ENCODE measurements around the gene DMAC1.

DMAC1 gene

DNA sequence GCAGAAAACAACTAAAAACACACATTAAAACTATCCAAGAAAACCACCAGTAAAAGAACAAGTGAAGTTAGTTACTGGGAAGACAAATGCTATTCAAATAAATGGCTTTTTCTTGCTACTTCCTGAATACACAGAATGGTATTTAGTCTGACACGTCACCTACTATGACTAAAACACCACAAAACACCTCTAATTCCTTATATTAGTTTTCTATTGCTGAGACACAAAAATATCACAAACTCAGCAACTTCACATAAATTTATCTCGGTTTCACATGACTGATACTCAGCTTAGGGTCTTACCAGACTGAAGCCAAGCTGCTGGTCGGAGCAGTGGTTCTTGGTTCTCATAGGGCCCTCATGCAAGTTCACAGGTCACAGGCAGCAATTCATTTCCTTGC lies 5.4 kb downstream of the DMAC1 start:
- H3K4me3 ChIP-seq (ENCODE audit: low read length): no peak overlapping the region
- no peak for TF ChIP-seq ZNF274 (IDR thresholded peaks at IDR 0.05; ENCODE audit: low read depth, low read length)

DNA sequence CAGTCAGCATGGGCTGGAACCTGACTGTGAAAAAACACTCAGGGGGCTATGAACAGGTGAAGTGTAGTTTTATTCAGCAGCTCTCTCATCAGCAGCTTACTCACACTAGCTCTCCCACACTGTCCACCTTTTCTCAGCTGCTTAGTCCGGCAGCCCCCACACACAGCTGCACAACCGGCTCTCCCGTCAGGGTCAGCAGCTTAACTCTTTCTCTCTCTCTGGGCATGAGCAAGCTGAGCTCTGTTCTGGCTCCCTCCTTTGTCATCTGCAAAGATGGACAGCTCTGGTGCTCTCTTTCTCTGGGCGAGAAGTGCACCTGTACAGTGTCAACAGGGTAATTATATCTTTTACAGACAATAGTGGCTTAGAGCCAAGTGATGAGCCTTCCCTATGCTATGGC lies 8.2 kb downstream of the DMAC1 start:
- H3K4me3 ChIP-seq (ENCODE audit: low read length): no peak overlapping the region

DNA sequence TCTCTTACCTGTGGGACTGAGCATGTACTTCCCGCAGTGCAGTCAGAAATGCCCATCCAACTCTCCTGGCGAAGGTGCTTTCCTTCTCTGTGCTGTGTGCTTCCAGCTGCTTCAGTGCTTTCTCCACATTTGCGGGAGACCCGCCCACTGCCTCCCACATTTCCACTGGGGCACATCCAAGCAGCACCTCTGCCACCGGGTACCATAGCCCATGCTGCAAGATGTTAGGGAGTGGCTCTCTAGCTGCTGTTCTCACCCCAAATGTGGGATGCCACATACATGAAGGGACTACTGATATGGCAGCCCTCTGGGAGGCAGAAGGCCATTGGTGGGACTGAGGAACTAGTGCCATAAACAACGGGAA lies 8.8 kb downstream of the DMAC1 start:
- no peak overlapping the region for H3K4me3 ChIP-seq (ENCODE audit: low read length)
- TF ChIP-seq ZNF274 (IDR thresholded peaks at IDR 0.05; ENCODE audit: low read depth, low read length): no peak

More for the DNA sequence above, 8.2 kb downstream of the DMAC1 start:
- TF ChIP-seq ZNF274 (IDR thresholded peaks at IDR 0.05; ENCODE audit: low read depth, low read length): no peak

DNA sequence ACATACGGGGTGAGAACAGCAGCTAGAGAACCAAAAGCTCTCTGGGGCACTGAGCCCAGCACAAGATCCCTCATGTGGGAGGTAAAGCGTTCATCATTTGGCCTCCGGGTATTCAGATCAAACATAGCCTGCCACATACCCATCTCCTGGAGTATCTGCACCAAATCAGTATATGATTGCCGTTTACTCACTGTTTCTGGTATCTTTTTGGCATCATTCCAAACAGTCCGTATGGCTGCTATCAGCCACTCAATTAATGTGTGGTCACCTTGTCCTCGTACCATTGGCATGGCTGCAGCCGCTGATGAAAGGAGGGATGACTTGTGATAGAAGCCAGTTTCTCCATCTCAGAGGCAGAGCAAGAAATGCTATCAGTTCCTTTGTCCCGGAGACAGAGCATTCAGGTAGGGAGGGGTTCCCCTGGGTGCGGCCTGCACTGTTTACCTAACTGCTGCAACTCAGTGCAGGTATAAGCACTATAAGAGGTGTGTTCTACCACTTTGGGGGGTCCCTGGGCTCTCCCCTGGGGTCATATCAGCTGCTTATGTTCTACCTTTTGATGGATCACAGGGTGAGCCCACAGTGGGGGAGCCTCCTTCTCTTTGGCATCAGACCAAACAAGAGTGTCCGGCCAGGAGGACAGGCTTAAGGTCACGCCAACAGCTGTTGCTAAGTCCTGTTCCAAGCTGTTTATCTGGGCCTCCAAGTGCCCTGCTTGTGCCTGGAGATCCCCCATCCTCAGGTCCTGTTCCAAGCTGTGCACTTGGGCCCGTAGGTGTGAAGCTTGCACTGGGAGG lies 9.4 kb downstream of the DMAC1 start:
- no peak for TF ChIP-seq ZNF274 (IDR thresholded peaks at IDR 0.05; ENCODE audit: low read depth, low read length)

DNA sequence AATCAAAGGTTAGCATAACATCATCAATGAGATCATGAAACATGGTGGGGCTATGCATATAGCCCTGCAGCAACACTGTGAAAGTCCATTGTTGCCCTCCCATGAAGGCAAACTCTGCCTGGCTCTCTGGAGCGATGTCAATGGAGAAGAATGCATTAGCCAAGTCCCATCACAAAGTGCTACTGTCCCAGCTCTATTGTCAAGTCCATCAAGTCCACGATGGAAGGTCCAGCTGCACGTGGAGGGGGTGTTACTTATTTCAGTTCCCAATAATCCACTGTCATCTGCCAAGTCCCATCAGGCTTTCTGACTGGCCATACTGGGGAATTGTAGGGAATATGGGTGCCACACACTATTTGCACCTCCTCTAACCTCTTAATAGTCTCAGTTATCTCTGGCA lies 10.8 kb downstream of the DMAC1 start:
- no peak overlapping the region for H3K4me3 ChIP-seq (ENCODE audit: low read length)
- no peak for TF ChIP-seq ZNF274 (IDR thresholded peaks at IDR 0.05; ENCODE audit: low read depth, low read length)

More for the DNA sequence above, 9.4 kb downstream of the DMAC1 start:
- no peak overlapping the region for H3K4me3 ChIP-seq (ENCODE audit: low read length)

DNA sequence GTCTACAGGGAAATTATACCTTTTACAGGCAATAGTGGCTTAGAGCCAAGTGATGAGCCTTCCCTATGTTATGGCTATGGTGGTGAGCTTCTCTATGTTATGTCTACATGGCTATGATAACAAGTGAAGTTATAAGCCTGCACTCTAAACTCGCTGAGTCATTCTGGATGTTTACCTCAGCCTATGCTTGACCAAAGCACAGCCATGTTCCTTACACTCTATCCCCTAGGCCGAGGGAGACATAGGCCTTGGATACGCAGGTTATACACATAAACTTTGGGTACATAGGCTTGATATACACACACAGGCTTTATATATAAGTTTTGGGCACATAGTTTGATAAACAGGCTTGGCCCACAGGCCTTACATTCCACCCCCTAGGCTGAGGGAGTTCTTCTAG lies 13.8 kb downstream of the DMAC1 start:
- H3K4me3 ChIP-seq (ENCODE audit: low read length): no peak overlapping the region
- no peak for TF ChIP-seq ZNF274 (IDR thresholded peaks at IDR 0.05; ENCODE audit: low read depth, low read length)

DNA sequence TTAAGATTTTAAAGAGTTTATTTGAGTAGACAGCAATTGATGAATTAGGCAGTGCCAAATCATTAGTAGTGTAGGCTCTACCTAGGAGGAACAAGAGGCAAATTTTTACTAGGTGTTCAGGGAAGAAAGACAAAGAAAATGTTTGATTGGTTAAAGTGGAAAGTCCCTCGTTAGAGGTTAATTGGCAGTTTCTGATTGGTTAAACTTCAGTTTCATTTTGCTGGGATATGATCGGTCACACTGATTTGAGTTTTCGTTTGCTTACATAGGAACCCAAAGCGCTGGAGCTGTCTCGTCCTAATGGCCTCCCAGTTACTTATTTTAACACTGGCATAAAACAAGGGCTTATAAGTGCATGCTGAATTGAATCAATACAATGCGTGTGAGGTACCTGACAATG lies 15.1 kb downstream of the DMAC1 start:
- TF ChIP-seq ZNF274 (IDR thresholded peaks at IDR 0.05; ENCODE audit: low read depth, low read length): no peak
- no peak overlapping the region for H3K4me3 ChIP-seq (ENCODE audit: low read length)

DNA sequence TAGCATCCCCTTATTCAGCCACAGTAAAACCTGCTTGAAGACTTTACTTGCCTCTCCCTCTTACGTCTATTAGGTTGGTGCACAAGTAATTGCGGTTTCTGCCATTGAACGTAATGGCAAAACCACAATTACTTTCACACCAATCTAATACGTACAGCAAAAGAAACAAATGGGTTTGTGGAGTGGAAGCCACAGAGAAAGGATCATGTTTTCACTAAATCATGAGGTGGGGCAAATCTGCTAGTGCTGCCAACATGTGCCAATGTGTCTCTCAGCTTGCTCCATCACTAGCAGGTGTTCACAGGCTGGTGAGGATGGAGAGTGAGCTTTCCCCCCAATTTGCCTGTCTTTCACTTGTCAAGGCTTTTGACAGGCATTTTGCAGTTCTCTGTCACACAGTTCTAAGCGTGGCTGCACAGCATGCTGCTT lies 15.9 kb downstream of the DMAC1 start:
- H3K4me3 ChIP-seq (ENCODE audit: low read length): no peak overlapping the region
- no peak for TF ChIP-seq ZNF274 (IDR thresholded peaks at IDR 0.05; ENCODE audit: low read depth, low read length)

DNA sequence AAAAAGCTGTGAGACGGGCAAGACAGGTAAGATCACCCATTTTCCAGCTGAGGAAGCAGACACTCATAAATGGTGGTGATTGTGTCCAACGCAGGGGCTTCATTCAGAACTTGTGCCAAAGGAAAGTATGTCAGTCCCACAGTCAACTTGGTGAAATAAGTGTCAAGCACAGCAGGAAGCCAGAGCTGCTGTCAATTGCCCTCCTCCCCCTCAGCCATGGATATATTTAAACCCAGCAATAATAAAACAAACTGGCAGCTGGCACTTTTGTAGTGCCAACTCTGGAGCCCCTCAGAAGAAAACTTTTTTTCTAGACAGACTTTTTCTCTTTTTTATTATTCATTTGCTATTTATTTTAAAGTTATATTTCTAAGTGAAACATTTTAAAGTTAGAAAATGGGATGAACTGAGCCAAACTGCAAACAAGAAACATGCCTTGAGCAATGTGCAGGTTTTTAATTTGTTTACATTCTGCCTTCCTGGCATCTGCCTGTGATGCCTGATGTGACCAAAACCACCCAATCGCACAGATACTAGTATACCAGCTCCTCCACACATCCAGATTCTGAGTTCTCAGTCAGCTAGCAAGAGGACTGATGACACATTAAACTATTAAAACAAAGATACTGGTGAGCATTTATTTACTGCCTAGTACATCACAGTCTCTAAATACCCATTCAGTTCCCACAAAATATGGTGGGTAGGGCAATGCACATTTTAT lies 17.0 kb downstream of the DMAC1 start:
- no peak for TF ChIP-seq ZNF274 (IDR thresholded peaks at IDR 0.05; ENCODE audit: low read depth, low read length)
- no peak overlapping the region for H3K4me3 ChIP-seq (ENCODE audit: low read length)

DNA sequence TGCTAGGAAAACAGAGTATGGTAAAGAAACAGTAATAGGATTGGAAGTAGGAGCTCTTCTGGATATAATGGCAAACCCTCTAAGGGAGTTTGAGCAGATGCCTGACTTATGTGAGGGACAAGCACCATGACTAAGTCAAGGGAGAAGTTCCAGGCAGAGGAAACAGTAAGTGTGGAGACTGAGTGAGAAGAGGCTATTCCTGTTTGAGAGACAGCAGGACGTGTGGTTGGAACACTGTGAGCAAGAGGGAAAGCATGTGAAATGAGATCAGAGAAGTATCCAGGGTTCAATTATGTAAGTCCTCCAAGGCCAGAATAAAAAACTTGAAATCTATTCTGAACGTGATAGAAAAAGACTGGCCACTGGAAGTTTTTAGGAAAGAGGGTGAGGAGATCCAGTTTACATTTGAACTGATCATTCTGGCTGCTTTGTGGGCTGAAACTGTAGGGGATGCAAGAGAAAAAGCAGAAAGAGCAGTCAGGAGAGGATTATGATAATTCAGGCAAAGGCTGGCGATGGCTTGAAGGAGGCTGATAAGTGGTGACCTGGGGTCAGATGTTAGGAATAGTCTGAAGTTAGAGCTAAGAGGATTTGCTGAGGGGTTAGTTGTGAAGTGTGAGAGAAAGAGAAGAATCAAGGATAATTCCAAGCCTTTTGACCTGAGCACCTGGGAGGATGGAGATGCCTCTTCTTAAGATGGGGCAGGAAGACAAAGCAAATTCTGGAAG lies 19.2 kb downstream of the DMAC1 start:
- TF ChIP-seq ZNF274 (IDR thresholded peaks at IDR 0.05; ENCODE audit: low read depth, low read length): no peak

DNA sequence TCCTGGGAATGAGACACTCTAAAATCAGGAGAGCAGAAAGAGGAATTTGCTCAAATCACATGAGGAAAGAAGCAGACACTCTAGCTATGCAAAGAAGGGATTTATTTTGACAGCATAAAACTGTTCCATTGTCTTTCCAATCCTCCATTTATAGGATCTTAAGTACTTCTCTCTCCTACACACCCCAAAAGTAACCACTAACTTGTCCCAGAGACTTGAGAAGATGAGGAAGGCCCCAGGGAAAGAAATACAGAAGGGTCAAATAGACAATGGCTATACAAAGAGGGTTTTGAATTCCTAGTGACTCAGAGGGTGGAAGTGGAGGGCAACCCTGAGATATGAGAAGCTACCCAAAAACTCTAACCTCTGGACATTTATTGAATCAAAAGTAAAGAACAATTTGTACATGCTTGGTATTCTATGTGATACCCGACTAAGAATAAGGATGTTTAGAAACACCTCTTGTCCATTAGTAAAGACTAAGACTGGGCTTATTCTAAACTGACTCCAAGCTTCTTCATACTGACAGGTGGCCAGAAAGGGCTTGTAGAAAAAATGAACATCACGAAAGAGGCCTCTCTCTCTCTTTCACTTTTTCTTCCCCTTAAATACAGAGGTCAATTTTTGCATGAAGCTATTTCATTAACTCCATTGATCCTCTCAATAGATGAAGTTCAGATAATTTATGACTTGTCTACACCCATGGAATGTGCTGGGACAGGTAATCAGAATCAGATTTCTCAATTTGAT lies 20.6 kb downstream of the DMAC1 start:
- no peak overlapping the region for H3K4me3 ChIP-seq (ENCODE audit: low read length)
- no peak for TF ChIP-seq ZNF274 (IDR thresholded peaks at IDR 0.05; ENCODE audit: low read depth, low read length)

More for the DNA sequence above, 19.2 kb downstream of the DMAC1 start:
- H3K4me3 ChIP-seq (ENCODE audit: low read length): no peak overlapping the region

DNA sequence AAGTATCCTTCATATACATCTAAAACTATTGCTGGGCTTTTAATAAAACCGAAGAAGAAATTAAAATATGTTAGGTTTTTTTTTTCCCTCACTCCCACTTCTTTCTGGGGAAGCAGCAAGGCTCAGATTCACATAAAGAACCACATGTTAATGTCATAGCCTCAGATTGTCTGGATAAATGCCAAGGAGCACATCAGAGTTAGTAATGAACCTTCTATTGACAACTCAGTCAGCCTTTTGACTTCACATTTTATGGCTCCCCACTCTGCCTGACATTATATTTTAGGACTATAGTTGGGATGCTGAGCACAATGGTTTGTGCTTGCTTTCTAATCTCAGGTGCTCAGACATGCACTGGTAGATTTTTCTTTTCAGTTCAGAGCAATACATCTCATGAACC lies 21.8 kb downstream of the DMAC1 start:
- no peak overlapping the region for H3K4me3 ChIP-seq (ENCODE audit: low read length)
- TF ChIP-seq ZNF274 (IDR thresholded peaks at IDR 0.05; ENCODE audit: low read depth, low read length): no peak

DNA sequence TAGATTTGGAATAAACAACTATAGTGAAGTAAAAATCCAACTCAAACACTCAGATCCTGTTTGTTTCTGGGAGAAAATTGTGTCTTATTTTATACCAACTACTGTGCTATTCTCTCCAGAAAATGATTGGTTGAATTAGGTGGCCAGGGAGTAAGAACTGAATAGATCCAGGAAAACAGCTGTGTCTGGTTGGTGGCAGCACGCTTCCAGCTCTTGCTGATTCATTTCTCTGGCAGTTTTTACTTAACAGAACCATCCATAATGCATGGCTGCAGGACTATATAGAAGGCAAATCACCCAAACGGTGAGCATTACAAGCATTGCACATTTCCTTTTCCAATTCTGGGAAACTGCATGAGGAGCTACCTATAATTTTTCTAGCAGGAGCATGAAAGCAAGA lies 29.5 kb downstream of the DMAC1 start:
- no peak overlapping the region for H3K4me3 ChIP-seq (ENCODE audit: low read length)
- no peak for TF ChIP-seq ZNF274 (IDR thresholded peaks at IDR 0.05; ENCODE audit: low read depth, low read length)

DNA sequence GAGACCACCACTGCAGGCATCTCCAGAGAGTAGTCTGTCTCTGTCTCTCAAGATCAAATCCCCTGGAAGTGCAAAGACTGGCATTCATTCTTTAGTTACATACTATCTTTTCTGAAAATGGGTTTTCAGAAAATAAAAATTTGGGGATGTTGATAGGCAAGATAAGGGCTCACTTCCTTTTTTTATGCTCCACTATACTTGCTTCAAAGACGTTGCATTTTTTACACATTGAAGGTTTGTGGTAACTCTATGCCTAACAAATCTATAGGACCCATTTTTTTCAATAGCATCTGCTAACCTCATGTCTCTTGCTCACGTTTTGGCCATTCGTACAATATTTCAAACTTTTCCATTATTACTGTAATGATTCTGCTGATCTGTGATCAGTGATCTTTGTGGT lies 37.0 kb downstream of the DMAC1 start:
- H3K4me3 ChIP-seq (ENCODE audit: low read length): no peak overlapping the region
- TF ChIP-seq ZNF274 (IDR thresholded peaks at IDR 0.05; ENCODE audit: low read depth, low read length): no peak

All from GM08714 (cell line).